ENCODE data around the gene TCF19. TPM values are rescaled to one million over a fixed set of nuclear protein-coding genes. Genes with fewer than 3 reads are reported as not detected.
A peak's percentile ranks its signal among the peaks of the same experiment; 100 is the strongest.

TCF19 gene
- total RNA-seq, 1 experiment from 2014 or later, result 61.4 TPM

DNA sequence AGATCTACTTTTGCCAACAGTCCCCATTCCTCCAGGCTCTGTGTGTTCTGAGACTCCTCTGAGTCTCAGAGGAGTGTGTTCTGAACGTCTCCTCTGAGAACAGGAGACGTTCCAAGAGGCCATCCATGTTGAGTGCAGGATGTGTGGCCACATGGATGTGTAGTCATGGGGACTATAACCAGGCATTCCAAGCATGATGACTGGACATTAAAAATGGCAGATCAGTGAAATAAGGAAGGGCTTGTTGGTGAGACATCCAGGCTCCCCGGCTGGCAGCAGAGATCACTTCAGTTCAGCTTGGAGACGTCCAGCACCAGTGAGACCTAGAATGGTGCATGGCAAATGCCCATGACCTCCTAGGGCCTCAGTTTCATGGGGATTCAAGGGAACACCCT lies 46.4 kb downstream of the TCF19 start:
- peaks cover 19% of the 10 kb centered on the region for H3K4me1 ChIP-seq (replicated peaks)
- H3K36me3 ChIP-seq, result peaks cover 18% of the 10 kb centered on the region
- H3K27ac ChIP-seq, result peak overlapping the region; percentile 86
- no peaks in the 10 kb centered on the region for H3K27me3 ChIP-seq (replicated peaks)
- no peak overlapping the region for H3K4me3 ChIP-seq
- H3K9me3 ChIP-seq (replicated peaks), result no peaks in the 10 kb centered on the region
- no peak for DNase-seq (ENCODE audit: low read depth in 1 of 2, low spot score in 2 of 2)

GRCh38 chr6:31205638-31206037 lies 47.2 kb downstream of the TCF19 start:
- Histone ChIP-seq H3K4me3 (no peak overlapping the region), H3K27me3 (replicated peaks) (no peaks in the 10 kb centered on the region), H3K4me1 (replicated peaks) (peaks cover 19% of the 10 kb centered on the region), H3K9me3 (replicated peaks) (no peaks in the 10 kb centered on the region), H3K36me3 (peaks cover 10% of the 10 kb centered on the region), H3K27ac (no peak overlapping the region)
- no peak for DNase-seq (ENCODE audit: low read depth in 1 of 2, low spot score in 2 of 2)

DNA sequence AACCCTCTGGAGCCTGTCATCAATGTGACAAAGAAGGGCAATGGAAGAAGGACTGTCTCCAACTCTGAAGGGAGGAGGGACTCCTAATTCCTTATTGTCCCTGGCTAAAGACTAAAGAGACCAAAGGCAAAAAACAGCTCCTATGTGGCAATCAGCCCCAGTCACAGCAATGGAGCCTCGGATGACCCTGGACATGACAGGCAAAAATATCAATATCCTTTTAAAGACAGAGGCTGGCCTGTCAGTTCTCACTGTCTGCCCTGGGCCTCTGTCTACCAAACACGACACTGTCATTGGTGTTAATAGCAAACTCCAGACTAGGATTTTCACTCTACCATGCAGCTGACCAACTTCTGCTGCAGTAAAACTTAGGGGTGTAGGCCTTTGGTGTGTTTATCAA lies 50.1 kb downstream of the TCF19 start:
- no peak overlapping the region for H3K27ac ChIP-seq
- H3K4me3 ChIP-seq, result no peak overlapping the region
- H3K9me3 ChIP-seq (replicated peaks), result no peaks in the 10 kb centered on the region
- H3K4me1 ChIP-seq (replicated peaks), result peaks cover 9% of the 10 kb centered on the region
- DNase-seq (ENCODE audit: low read depth in 1 of 2, low spot score in 2 of 2), result no peak
- no peaks in the 10 kb centered on the region for H3K27me3 ChIP-seq (replicated peaks)
- H3K36me3 ChIP-seq, result no peaks in the 10 kb centered on the region; the same call in 1 of the 2 replicates

DNA sequence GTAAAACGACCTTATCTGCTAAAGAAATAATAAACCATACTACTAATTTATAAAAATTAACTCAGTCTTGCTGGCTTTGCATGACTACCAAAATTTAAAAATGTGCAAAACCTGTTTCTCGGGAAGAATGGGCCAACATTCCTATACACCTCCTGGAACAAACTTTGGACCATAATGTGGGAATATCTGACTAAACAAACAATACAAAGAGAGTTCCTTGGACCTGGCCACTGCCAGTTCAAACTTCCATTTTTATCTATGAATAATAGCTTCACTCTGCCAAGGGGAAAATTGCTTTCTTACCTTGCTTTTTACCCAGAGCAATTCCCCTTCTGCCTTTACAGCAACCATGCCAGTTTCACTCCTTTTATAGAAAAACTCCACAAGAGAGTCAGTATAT lies 50.7 kb downstream of the TCF19 start:
- no peak overlapping the region for H3K27ac ChIP-seq

DNA sequence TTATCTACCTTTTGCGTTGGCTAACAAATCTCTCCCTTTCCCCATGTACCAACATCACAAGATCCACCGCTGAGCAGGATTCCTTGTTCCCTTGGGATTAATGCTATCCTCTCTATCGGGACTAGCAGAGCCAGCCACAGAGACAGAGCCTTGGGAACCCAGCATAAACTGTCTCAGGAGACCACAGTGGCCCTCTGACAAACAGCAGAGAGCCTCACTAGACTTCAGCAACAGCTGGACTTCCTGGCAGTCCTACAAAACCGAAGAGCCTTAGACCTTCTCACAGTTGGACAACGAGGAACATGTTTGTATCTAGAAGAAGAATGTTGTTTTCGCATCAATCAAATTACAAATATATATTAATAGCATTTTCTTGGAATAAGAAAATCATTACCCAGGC lies 51.7 kb downstream of the TCF19 start:
- Histone ChIP-seq H3K9me3 (replicated peaks) (no peaks in the 10 kb centered on the region), H3K27ac (no peak overlapping the region), H3K36me3 (no peaks in the 10 kb centered on the region; the same call in 1 of the 2 replicates), H3K4me1 (replicated peaks) (no peaks in the 10 kb centered on the region), H3K27me3 (replicated peaks) (no peaks in the 10 kb centered on the region), H3K4me3 (no peak overlapping the region)
- DNase-seq (ENCODE audit: low read depth in 1 of 2, low spot score in 2 of 2), result no peak

More for the DNA sequence above, 50.7 kb downstream of the TCF19 start:
- H3K27me3 ChIP-seq (replicated peaks), result no peaks in the 10 kb centered on the region
- no peak for DNase-seq (ENCODE audit: low read depth in 1 of 2, low spot score in 2 of 2)
- H3K9me3 ChIP-seq (replicated peaks), result no peaks in the 10 kb centered on the region
- peaks cover 7% of the 10 kb centered on the region for H3K4me1 ChIP-seq (replicated peaks)
- no peak overlapping the region for H3K4me3 ChIP-seq
- H3K36me3 ChIP-seq, result no peaks in the 10 kb centered on the region; the same call in 1 of the 2 replicates

DNA sequence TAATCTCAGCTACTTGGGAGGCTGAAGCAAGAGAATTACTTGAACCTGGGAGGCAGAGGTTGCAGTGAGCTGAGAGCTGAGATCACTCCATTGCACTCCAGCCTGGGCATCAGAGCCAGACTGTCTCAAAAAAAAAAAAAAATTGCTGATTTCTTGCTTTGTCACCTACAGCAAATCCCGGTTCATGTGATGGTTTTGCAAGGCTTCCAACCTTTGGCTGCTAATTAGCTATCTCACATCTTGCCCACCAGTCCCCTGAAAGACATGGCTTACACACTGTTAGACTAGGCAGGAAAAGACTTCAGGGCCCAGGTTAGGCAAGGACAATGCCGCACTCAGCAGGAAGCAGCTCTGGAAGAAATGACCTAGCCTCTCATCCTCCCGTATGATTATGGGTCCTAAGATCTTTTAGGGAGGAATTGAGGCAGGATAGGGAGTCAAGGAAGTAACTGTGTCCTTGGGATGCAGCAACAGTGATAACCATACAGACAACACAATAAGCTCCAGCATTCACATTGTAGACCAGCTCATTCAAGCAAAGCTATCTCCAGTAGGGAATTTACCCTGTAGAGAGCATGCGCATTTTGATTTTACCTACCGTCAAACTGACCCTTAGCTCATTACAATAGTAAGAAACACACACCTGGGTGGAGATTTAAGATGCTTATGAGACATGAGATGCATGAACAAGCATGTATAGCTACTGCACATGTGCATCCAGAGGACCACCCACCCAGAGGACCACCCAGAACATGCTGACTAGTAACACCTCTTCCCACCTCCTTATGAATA lies 52.5 kb downstream of the TCF19 start:
- Histone ChIP-seq H3K27ac (no peak overlapping the region), H3K9me3 (replicated peaks) (no peaks in the 10 kb centered on the region), H3K36me3 (no peaks in the 10 kb centered on the region; the same call in 1 of the 2 replicates), H3K4me3 (no peak overlapping the region), H3K27me3 (replicated peaks) (no peaks in the 10 kb centered on the region), H3K4me1 (replicated peaks) (no peaks in the 10 kb centered on the region)
- DNase-seq (ENCODE audit: low read depth in 1 of 2, low spot score in 2 of 2), result no peak

Other genes starting within 250 kb of the TCF19 start
- 21.2 and 28.9 TPM in 2 replicates for gene VARS2, start 244.4 kb upstream of the TCF19 start, total RNA-seq (2014; rRNA removed; shearing (Covaris generic))
- gene SFTA2, start 226.4 kb upstream of the TCF19 start, total RNA-seq (2014; rRNA removed; shearing (Covaris generic)), result not detected in 2 replicates
- not detected in 2 replicates for gene MUCL3, start 217.6 kb upstream of the TCF19 start, total RNA-seq (2014; rRNA removed; shearing (Covaris generic))
- gene MUC21, start 174.9 kb upstream of the TCF19 start, total RNA-seq (2014; rRNA removed; shearing (Covaris generic)), result not detected in 2 replicates
- gene MUC22, start 148.1 kb upstream of the TCF19 start, total RNA-seq (2014; rRNA removed; shearing (Covaris generic)), result not detected in 2 replicates
- not detected in 2 replicates for gene C6orf15, start 46.0 kb upstream of the TCF19 start, total RNA-seq (2014; rRNA removed; shearing (Covaris generic))
- 0.39 and 0.53 TPM in 2 replicates for gene PSORS1C1, start 43.8 kb upstream of the TCF19 start, total RNA-seq (2014; rRNA removed; shearing (Covaris generic))
- not detected in 2 replicates for gene CDSN, start 38.1 kb upstream of the TCF19 start, total RNA-seq (2014; rRNA removed; shearing (Covaris generic))
- not detected in 2 replicates for gene PSORS1C2, start 19.5 kb upstream of the TCF19 start, total RNA-seq (2014; rRNA removed; shearing (Covaris generic))
- 35.1 and 39.2 TPM in 2 replicates for gene CCHCR1, start 787 bp upstream of the TCF19 start, total RNA-seq (2014; rRNA removed; shearing (Covaris generic))
- not detected in 2 replicates for gene POU5F1, start 12.1 kb downstream of the TCF19 start, total RNA-seq (2014; rRNA removed; shearing (Covaris generic))
- 768 and 818 TPM in 2 replicates for gene HLA-C, start 113.5 kb downstream of the TCF19 start, total RNA-seq (2014; rRNA removed; shearing (Covaris generic))
- 3,537 and 4,578 TPM in 2 replicates for gene HLA-B, start 198.6 kb downstream of the TCF19 start, total RNA-seq (2014; rRNA removed; shearing (Covaris generic))
- 36.1 and 41.7 TPM in 2 replicates for gene MICA, start 245.0 kb downstream of the TCF19 start, total RNA-seq (2014; rRNA removed; shearing (Covaris generic))